ENCODE results near the gene PLAC8L1.
"Not testable (repeated sequence)": the region's sequence is repeated elsewhere in the genome, so short reads cannot be mapped to it uniquely, and the experiment has no call there.

The PLAC8L1 gene, protein sequence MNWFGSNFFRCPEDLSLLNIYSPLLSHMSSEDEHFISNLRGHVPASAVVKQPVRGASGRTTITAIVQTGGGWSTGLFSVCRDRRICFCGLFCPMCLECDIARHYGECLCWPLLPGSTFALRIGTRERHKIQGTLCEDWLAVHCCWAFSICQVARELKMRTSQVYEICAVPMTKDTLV

DNA sequence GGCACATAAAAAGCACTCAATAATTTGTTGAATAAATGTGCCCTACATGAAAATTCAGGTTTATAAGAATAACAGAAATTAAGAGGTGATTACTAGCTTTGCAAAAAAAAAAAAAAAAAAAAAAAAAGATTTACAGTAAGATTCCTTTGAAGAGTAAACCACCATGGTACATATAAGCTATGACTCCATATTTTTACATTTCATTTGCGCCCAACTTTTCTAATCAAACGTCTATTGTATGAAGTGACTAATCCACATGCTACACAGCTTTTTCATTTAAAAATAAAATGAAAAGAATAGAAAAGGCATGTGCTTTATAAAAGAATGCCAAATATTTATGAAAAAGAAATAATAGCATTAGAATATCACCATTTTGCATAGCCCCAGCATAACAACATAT lies at the start of gene PLAC8L1:
Gene PLAC8L1, minus strand, starts transcription at position 101 of the 400 bp plus-strand sequence. CDS start 1,266 bp downstream, outside the sequence.
- DNase-seq: no peak

DNA sequence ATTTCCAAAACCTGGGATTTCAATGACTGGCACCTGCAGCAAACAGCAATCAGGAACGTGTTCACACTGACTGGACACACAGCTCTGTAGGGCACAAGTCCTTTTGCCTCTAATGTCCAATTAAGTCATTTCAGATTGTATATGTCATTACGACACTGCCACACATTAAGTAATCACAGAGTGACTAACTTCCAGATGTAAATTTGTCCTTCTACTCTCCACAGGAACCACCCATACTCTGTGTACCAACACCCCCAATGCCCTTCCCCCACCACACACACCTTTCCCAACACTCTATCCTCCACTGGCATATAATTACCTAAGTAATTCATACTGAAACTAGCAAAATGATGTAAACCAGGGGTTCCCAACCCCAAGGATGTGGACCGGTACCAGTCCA lies 46.6 kb upstream of the PLAC8L1 start:
- no peak for DNase-seq

GRCh38 chr5:146137967-146138403 lies 32.6 kb upstream of the PLAC8L1 start:
- DNase-seq: no peak

DNA sequence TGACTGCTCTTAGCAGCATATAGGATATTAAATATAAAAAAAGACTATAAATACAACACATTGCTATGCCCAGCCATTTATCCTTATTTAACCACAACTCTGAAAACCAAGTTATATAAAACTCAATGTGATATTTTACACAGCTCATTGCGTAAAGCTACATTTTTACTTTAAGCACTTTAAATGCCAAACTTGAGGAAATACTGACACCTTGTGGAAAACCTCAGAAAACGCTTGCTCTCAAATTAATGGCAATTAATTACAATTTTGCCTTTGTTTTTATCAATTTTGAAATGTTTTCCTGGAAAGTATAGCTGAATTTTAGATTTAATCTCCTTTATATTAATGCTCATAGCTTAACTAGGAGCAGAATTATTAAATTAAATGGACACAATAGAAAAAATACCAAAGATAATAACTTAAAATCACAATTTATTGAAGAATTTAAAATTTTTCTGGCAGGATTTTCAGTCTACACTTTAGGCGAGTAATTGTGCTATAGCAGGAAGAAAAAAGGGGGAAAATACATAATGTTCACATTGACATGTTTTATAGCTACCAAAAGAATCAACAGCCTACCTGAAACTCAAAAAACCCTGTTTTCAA lies 25.2 kb upstream of the PLAC8L1 start:
- DNase-seq: no peak

DNA sequence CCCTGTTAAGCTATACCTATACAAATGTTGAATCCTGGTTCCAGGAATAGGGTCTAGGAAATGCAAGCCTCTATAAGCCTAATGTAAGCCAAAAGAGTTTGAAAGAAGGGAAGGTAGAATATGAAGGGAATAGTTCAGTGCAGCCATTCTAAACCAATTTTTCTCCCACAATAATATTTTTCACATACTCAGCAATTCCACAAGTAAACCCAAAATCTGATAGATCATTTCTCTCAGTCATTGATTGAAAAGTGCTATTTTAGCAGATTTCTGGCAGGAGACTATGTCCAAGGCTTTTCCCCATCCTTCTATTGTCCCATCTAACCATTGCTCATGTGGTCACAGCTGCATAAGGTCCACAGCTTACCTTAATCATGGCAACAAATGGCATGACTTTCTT lies 20.7 kb upstream of the PLAC8L1 start:
- DNase-seq: no peak

GRCh38 chr5:146124580-146124979 lies 19.2 kb upstream of the PLAC8L1 start:
- no peak for DNase-seq

DNA sequence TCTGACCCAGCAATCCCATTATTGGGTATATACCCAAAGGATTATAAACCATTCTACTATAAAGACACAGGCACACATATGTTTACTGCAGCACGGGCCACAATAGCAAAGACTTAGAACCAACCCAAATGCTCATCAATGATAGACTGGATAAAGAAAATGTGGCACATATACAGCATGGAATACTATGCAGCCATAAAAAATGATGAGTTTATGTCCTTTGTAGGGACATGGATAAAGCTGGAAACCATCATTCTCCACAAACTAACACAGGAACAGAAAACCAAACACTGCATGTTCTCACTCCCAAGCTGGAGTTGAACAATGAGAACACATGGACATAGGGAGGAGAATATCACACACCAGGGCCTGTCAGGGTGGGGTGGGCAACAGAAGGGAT lies 16.1 kb upstream of the PLAC8L1 start:
- not testable (repeated sequence) for DNase-seq

DNA sequence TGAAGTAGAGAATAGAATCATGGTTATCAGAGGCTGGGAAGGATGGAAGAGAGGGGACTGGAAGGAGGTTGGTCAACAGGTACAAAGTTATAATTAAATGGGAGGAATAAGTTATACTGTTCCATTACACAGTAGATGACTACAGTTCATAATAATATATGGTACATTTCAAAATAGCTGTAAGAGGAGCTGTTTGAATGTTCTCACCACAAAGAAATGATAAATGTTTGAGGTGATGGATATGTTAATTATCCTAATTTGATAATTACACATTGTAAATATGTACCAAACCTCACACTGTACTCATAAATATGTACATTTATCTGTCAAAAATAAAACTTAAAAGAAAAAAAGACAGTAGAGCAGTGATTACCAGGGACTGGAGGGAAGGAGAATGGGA lies 12.9 kb upstream of the PLAC8L1 start:
- no peak for DNase-seq

- DNase-seq: not testable (repeated sequence)
Measured at GRCh38 chr5:146117216-146117615, 11.8 kb upstream of the PLAC8L1 start.

DNA sequence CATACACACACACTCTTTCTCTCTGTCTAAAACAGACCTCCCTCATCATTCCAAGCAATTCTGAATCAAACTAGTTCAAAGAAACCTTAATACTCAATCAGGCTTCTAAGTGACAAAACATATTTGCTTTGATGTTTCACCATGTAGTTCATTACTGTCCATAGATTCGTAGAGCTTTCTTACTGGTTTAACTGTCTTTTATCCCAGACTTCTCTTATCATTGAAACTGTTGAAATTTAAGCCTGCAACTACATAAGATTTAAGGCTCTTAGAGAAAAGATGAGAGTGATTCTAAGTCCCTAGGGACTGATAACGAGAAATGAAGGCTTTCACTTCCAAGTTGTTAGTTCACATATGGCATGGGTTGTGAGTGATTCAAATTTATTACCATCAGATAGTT lies 11.0 kb upstream of the PLAC8L1 start:
- DNase-seq: no peak

- DNase-seq: no peak
Measured at GRCh38 chr5:146112476-146112875, 7.1 kb upstream of the PLAC8L1 start.

DNA sequence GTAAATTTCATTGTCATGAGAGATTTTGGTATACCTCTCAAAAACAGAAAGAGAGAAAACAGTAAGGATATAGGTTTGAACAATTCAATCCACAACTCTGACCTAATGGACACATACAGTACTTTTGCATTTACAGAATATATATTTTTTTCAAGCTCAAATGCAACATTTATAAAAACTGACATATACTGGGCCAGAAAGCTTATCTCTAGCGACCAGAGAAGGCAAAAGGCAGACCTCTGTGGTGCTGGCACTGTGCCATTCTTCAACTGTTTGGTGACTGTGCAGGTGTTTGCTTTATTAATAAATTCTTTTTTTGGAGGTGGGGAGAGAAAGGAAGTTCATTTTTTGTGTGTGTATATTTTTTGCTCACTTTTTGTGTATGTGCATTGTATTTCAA lies 6.0 kb upstream of the PLAC8L1 start:
- DNase-seq: peak; percentile 15

- no peak for DNase-seq
Measured at GRCh38 chr5:146109379-146109778, 4.0 kb upstream of the PLAC8L1 start.

DNA sequence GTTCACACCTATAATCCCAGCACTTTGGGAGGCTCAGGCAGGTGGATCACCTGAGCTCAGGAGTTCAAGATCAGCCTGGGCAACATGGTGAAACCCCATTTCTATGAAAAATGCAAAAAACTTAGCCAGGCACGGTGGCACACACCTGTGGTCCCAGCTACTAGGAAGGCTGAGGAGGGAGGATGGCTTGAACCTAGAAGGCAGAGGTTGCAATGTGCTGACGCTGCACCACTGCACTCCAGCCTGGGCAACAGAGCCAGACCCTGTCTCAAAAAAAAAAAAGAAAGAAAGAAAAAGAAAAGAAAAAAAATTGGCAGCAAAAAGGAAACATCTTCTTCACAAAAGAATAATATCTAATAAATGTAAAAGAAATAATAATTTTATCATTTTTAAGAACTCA lies 3.5 kb upstream of the PLAC8L1 start:
- not testable (repeated sequence) for DNase-seq

- no peak for DNase-seq
Measured at GRCh38 chr5:146107901-146108300, 2.5 kb upstream of the PLAC8L1 start.

DNA sequence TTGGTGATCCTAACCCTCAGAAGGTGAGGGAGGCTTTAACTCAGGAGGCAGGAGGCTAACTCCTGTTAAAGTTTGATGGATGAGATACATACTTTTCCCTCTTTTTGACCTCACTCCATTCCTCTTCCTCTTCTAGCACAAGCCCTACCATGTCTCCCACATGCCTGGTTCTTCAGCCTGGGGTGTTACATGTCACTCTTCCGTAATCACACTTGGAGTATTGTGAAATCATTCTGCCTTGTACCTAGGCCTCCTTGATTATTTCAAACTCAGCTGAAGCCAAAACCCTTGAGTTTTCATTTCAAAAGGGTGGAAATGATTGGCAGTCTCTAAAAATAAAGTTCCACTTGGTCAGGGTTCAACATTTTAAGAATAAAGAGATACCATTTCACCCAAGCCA lies 1.8 kb downstream of the PLAC8L1 start:
- no peak for DNase-seq

DNA sequence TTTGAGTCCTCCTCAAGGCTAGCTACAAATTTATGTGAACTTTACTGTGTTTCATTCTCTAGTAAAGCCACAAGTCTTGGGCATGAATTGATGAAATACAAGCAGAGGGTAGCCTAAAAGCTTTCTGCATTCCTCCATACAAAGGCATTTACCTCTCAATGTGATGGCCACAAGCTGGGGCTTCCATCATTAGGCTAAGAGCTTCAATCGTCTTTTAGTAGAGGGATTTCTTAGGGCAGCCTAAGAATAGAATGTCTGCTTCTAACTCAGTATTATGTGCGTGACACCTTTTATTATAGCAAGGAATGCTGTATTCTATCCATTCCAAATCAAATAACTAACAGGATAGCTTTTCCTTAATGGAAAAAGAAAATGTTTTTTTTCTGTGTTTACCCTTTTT lies 3.7 kb downstream of the PLAC8L1 start:
- no peak for DNase-seq

GRCh38 chr5:146098047-146098446 lies 7.3 kb downstream of the PLAC8L1 start:
- no peak for DNase-seq

DNA sequence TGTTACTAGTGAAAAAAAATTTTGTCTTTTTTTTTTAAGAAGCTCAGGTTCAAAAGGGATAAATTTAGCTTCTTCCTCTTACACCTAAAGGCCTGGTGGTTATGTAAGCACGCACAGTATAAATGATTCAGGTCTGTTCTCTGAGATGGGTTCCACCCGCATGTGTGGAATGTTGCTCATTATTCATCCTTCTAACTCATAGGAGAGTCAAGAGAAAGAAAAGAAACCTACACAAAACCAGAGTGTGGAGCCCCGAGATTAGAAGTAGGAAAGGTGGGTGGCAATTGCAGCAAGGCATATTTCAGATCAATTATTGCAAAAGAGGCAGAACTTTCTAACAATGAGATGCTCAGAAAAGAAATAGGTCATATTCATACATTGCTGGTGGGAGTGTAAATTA lies 13.5 kb downstream of the PLAC8L1 start:
- no peak for DNase-seq

DNA sequence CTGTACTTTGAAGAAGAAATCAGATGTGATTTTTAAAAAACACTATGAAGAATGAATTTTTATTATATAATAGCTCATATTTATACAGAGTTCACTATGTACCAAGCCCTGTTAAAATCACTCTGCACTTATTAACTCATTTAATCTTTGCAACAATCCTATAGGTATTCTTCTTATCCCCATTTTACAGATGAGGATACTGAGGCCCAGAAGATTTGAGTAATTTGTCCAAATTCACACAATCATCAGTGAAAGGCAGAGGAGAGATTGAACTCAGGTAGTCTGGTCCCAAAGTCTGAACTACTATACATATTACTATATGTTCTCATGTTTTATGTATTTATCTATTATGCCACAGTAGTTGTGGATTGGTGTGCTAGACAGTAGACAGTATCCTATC lies 16.1 kb downstream of the PLAC8L1 start:
- no peak for DNase-seq

DNA sequence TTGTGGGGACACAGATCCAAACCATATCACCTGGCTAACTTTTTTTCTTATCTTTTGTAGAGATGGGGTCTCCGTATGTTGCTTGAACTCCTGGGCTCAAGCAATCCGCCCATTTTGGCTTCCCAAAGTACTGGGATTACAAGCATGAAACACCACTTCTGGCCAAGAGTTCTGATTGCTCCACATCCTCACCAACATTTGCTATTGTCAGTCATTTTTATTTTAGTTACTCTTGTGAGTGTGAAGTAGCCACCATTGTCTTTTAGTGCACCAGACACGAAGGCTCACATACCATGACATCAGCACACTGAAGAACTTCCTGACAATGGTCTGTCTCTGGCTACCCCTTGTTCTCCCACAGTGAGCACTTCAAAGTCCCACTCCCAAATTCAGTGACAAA lies 17.3 kb downstream of the PLAC8L1 start:
- DNase-seq: no peak

- no peak for DNase-seq
Measured at GRCh38 chr5:146084376-146084775, 21.0 kb downstream of the PLAC8L1 start.

GRCh38 chr5:146082798-146083197 lies 22.6 kb downstream of the PLAC8L1 start:
- no peak for DNase-seq

- no peak for DNase-seq
Measured at GRCh38 chr5:146081556-146081955, 23.8 kb downstream of the PLAC8L1 start.
